GM19455 (cell line): ENCODE results near the gene STXBP3.

ENCODE experiments used
- ATAC-seq: cut with Tn5 transposase; IDR thresholded peaks from one replicate; pipeline ENCODE4 v1.9.1; 2021; ENCODE audit not compliant: unreplicated experiment

The STXBP3 gene

DNA sequence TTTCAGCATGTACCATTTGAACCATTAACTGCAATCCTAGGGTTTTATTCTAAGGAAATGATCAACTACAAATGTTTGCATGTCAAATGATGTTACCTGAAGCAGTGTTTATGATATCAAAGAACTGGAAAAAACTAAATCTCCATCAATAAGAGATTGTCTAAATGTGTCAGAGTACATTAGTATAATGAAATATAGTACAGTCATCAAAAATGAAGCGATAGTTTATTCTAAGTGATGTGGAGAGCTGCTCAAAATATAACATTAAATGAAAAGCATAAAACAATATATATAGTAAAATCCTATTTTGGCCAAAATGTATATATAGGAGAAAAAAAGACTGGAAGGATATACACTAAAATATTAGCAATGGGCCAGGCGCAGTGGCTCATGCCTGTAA is 86.5 kb downstream of the STXBP3 start:
- no peak for ATAC-seq

DNA sequence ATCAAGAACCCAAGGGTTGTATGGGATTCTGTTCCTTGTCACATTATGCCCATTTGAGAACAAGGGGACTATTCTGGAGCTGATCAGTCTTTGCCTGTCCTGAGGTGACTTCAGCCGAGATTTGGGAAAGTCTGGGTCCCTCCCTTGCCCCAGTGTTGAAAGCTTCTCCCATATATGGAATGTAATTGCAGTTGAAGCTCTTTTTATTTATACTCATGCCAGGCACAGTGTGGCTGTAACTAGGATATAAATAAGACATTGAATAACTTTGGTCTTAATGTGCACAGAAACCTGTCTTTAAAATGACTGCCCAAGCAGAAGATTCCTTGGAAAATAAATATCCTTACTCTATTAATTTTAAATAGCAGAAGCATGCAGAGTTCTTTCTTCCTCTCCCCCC is 95.2 kb downstream of the STXBP3 start:
- ATAC-seq = no peak

DNA sequence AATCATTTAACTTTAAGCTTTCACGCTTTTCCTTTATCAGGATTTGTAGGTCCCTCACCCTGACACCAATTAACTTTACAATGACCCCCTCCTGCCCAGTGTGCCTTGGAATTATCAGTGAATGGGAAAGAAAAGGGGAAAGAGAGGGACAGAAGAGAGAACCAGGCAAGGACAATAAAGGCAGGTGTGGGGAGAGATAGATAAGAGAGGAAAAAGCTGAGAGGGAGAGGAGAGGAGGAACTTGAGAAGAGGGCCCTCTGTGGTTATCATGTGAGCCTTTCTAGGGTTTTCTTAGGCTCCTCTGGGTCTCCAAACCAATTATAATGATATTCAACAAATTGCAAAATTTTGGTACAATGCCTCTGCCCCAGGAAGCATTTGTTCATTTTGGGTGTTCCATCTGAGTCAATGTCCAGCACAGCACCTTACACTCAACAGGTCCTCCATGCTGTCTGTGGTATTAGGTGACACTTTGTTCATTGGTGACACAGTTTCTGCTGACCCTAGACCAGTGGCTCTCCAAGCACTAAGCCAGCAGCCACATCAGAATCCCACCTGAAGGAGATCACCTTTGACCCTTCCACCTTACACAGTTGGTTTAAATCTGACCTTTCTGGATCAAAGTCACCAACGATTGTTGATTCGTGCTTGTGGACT is 96.2 kb downstream of the STXBP3 start:
- ATAC-seq = no peak

DNA sequence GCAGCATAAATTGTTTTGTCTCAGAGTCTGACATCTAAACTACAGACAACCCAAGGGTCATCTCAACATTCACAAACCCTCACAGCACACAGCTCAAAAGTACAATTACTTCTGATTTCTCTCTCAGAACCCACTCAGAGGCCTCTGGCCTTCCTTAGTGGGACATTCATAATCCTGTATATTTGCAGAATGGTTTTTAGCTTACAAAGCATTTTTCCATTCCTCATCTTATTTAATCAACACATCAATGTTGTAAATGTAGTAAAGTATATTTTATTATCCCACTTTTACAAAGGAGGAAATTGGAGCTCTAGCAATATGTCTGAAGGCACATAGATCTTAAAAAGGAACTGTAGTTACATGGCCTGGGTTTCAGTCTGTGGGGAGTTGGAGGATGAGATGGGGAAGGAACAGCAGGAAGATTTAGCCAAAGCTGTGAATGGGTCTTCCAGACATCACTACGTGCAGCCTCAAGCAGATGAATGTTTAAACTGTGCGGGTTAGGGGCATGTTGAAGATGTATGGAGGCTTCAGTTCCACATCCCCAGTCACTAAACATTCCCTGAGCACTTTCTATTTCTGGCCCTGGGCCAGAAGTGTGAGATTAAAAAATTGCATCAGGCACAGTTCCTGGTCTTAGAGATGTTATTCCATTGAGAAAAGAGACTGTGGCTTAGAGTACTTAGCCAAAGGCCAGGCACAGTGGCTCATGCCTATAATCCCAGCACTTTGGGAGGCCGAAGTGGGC is 97.1 kb downstream of the STXBP3 start:
- no peak for ATAC-seq

DNA sequence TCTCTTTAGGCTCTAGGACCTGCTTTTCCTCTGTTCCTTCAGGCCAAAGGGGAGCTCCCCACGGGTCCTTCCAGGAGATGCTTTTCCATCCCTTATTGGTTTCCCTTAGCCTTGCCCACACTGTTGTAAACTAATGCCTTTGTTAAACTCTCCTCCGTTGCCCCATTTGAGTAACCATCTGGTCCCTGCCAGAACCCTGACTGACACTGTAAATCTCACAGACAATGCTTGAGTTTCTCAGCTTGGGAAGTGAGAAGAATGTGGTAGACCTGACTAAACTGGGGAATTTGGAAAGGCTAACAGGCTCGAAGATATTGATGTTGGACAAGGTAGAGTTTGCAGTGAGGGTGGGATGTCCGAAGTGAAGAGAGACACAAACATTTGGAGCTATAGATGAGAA is 99.0 kb downstream of the STXBP3 start:
- no peak for ATAC-seq

DNA sequence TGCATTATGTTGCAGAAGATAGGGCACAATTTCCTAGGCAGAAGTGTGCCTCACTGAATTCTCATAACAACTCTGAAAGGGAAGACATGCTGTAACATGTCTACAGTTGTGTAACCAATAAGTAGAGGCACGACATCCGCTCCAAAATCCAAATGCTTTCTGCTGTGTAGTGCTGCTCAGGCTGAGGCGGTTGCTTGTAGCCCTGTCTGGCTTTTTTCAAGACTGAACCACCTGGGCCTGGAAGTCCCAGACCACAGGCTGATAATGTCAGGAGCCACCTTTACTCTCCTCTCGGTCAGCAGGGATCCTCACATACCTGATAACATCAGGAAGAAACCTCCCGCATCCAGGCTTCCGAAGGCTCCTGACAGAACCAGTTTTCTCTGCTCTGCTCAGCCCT is 99.5 kb downstream of the STXBP3 start:
- no peak for ATAC-seq

DNA sequence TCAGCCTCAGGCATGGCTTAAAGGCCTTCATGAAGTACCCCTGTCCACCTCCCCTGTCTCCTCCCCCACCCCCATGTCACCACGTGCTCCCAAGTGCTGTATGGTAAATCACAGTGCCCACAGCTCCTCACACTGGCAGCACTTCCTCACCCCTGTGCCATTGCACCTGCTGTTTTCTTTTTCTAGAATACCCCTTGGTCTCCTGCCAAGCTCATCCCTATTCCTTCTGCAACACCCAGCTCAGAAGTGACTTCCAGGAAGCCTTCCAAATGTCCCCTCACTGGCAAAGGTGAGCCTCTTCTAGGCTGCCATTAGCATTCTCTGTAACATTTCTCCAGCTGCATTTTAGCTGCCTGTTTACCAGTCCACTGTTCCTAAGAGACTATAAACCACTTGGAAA is 101.0 kb downstream of the STXBP3 start:
- no peak for ATAC-seq

DNA sequence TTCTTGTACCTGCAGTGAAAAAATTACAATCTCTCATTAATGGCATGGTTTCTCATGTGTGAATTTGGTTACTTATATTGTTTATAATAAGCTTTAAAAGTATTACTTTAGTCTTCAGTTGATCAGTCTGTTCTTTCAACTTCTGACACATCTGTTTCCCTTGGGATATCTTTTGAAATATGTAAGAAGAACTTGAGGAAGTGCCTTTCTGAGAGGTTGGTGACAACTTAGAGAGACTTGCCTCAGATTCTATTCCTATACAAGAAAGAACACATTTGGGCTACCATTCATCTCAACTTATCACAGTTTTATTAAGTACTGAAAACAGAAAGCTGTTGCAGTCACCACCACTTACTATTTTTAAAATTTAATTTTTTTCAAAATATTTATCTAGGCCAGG is 102.3 kb downstream of the STXBP3 start:
- ATAC-seq = no peak

DNA sequence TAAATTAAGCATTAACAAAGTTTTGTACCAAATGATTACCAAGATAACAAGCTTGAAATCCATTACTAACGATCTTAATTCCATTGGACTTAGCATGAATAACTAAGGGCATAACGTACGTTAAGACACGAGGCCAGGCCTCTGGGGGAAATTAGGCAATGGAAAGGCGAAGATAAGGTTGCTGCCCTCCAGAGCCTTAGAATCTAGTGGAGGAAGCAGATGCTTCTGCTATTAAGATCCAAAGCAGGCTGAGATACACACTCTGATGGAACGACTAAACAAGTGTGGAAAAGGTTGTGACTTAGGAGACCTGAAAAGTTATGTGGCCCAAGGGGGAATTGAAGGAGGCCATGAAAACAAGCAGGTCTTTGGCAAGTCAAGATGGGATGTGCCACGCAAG is 104.5 kb downstream of the STXBP3 start:
- ATAC-seq = no peak

DNA sequence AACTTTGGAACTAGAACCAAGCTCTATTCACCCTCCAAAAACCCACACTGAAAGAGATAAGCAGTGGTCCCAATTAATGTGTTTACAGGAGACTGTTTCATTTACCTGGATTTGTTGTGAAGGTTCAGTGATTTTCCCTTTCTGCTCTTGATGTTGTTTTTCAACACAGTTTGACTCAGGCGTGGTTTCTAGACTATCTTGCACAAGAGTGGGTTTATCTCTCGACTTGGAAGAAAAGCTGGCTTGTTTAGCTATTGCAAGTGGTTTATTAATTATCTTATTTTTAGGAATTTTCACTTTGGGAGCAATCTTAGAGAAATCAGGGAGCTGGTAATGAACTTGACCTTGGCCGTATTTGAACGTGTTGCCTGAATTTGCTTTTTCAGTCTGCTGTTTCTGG is 105.1 kb downstream of the STXBP3 start:
- ATAC-seq = no peak

DNA sequence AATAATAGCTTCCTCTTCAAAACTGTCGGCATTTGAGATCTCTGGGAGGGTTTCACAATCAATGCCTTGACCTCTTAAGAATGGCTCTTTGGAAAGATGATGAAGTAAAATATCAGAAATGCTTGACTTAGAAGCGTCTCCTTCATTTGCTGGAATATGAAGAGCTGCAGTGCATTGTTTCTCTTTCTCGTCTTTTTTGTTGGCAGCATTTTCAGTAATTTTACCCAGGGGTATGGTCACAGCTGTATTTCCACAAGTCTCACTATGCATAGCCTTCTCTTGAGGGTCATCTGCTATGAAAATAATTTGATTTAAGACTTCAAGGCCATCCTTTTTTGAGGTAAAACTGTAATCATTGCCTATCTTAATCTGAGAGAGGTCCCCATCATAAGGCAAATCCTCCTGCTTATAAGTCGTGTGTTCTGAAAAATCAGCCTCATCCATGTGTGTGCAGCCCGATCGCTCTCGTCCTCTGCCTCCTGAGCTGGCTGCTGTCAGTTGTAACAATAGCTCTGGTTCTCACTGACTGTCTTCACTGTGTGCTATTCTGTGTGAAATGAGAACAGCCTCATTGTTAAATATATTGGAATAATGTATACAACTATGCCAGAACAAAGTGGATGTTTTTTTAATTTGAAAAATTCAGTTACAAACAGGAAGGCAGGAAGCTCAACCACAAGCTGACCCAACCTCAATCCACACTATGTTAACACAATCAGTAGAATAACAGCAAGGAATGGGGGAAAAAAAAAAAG is 105.9 kb downstream of the STXBP3 start:
- ATAC-seq = no peak

DNA sequence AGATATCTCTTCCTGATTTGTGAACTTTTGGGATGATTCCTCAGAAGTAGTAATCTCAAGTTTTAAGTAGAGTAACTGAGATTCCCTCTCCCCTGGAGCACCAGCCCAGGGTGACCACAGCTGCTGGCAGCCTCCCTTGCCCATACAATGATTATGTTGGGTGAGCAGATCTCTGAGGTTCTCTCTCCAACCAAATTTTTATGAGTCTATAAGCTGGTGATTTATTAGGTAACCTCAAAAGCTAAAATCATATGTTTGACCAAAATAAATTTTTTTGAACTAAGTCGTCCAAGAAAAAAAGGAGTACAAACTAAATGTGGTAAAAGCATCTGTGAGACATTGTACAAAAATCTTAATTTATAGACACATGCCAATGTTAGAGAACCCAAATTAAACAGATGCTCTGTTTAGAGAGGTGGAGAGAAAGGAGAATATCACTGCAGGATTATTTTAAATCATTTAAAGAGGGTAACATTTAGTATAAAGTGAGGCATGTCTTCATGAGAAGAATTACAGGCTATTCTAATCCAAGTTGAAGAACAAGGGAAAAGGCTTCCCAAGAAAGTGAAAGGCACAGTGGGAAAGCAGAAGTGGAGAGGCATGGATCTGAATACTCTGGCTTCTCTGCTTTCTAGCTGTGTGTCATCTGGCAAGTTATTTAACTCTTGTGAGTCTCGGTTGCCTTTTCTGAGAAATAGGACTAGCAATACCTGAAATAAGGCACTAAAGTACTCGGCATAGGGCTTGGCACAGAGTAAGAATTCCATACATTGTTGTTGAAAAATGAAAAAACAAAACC is 107.9 kb downstream of the STXBP3 start:
- no peak for ATAC-seq

DNA sequence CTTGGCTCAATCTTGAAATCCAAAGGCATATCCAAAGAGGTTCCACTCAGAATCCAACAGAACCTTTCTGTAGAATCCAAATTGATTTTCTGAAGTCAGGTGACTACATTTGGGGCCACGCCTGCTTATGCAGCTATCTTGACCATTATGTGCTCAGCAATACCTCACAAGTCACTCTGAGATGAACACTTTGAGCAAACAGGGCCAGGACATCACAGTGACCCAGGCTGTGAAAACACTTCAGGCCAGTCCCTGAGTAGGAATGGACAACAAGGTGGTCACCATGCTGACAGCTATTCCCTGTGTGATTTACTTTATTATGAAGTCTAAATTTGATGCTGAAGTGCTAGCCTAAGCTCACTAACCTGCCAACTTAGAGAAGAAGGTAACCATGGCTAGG is 110.5 kb downstream of the STXBP3 start, which contains the start of gene AKNAD1:
TSS of gene AKNAD1 (minus strand) at position 101 of the 400 bp plus-strand sequence. CDS start 4,430 bp downstream, outside the sequence.
- ATAC-seq = no peak

DNA sequence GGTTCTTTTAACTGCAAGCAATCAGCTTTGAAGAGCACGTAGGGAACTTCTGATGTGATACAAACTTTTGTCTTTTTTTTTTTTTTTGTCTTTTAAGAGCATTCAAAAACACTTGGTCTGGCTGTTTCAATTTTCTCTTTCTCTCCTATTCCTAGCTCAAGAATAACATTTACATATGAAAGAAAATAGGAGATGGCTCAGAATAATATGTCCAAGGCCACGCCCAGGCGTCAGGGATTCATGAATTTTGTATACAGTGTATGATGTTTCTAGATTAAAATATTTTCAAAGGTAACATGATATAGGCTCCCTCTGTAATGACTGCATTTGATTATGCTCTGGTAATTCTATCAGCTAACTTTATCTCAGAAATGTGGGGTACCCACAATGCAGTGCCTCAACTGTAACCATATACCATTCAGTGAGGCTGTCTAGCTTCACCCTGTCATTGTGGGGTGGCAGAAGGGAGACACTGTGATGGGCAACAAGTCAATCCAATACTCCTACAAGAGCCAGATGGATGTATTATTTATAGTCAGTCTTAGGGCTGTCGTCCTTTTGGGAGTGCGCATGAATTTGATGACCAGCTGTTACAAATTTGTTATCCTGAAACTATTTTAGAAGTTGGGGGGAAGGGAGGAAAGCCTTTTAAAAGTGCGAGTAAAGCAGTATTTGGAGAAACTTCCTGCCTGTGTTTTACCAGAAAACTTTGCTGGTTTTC is 111.9 kb downstream of the STXBP3 start:
- no peak for ATAC-seq
